GM12878 (cell line): Measurements from ENCODE around the gene GLI1. TPM values are rescaled to one million over a fixed set of nuclear protein-coding genes. Genes with fewer than 3 reads are reported as not detected.

Source experiments
- ATAC-seq: fragments of 200-7000 bp; cut with Tn5 transposase; 3 replicates; pipeline ENCODE4 v1.9.1; 2020; ENCODE audit warnings: mild to moderate bottlenecking, moderate library complexity
- BruUV-seq: library from RNA; stranded (reverse); fragments of 400-500 nt; replicated peaks from 2 replicates; lab custom pipeline; 2021; lab: Mats Ljungman, UMichigan
- CTCF ChIA-PET: fragments of 300-600 bp; sonication (Branson Sonifier 250); formaldehyde crosslinking; extraction: SDS; loops from one replicate; lab custom pipeline; 2021; ENCODE audit warnings: inconsistent platforms; lab: Yijun Ruan, JAX
- POLR2A ChIA-PET: fragments of 350-600 bp; formaldehyde crosslinking; extraction: SDS; loops from one replicate; lab custom pipeline; 2021; ENCODE audit warnings: inconsistent platforms; lab: Charles Lee
- RAD21 ChIA-PET: fragments of 300-600 bp; sonication (Branson Sonifier 250); formaldehyde crosslinking; loops from one replicate; lab custom pipeline; 2023; ENCODE audit warnings: antibody characterized with exemption; ENCODE audit not compliant: unreplicated experiment; lab: Charles Lee
- SMC1A ChIA-PET: fragments of 300-600 bp; sonication (Branson Sonifier 250); formaldehyde crosslinking; loops from one replicate; lab custom pipeline; 2023; ENCODE audit not compliant: unreplicated experiment, uncharacterized antibody; lab: Charles Lee
- DNase-seq: peaks from one replicate; pipeline ENCODE4 v3.0.0-alpha.2; 2011; ENCODE audit warnings: low read depth, low spot score
- FAIRE-seq: peaks from 3 replicates; lab custom pipeline; 2011; peaks lifted over from hg19 to GRCh38; lab: Jason Lieb, UNC
- H2AFZ ChIP-seq: 2 replicates; pipeline ENCODE4 v1.6.0; 2011; ENCODE audit warnings: low read depth, low read length, control low read depth; ENCODE audit not compliant: control insufficient read depth
- H3K27ac ChIP-seq: 2 replicates; pipeline ENCODE4 v1.5.1; 2011; ENCODE audit warnings: control low read depth; ENCODE audit not compliant: control insufficient read depth, insufficient read depth
- H3K27me3 ChIP-seq, 2 experiments: replicated peaks in 1 of 2; 2 replicates each; pipeline versions ENCODE4 v1.6.0 to v1.6.1; 2011; ENCODE audit warnings: low read length in 1 of 2; ENCODE audit not compliant: control insufficient read depth in 2 of 2, insufficient read depth in 2 of 2
- H3K36me3 ChIP-seq, 2 experiments: 2 replicates each; pipeline ENCODE4 v1.5.1; 2011; ENCODE audit warnings: low read length in 1 of 2; ENCODE audit not compliant: control insufficient read depth in 2 of 2, insufficient read depth in 2 of 2
- H3K4me1 ChIP-seq: 2 replicates; pipeline ENCODE4 v1.6.1; 2011; ENCODE audit warnings: mild to moderate bottlenecking, low read length, moderate library complexity, mixed read lengths; ENCODE audit not compliant: control insufficient read depth, insufficient read depth
- H3K4me2 ChIP-seq: 2 replicates; pipeline ENCODE4 v1.6.0; 2011; ENCODE audit warnings: control low read depth; ENCODE audit not compliant: control insufficient read depth, insufficient read depth
- H3K4me3 ChIP-seq: fragments of 200-600 bp; sonication (generic); 2 replicates; pipeline ENCODE4 v1.5.1; 2016
- H3K79me2 ChIP-seq: 2 replicates; pipeline ENCODE4 v1.6.0; 2011; ENCODE audit warnings: low read length; ENCODE audit not compliant: control insufficient read depth, insufficient read depth
- H3K9ac ChIP-seq: 2 replicates; pipeline ENCODE4 v1.8.0; 2011; ENCODE audit warnings: low read length, control low read depth, mixed read lengths; ENCODE audit not compliant: control insufficient read depth, insufficient read depth
- H3K9me3 ChIP-seq: replicated peaks from 3 replicates; pipeline ENCODE4 v1.5.1; 2011; ENCODE audit warnings: mild to moderate bottlenecking, low read length; ENCODE audit not compliant: control insufficient read depth, insufficient read depth
- H4K20me1 ChIP-seq: 2 replicates; pipeline ENCODE4 v1.6.0; 2011; ENCODE audit not compliant: control insufficient read depth, insufficient read depth
- BCL11A ChIP-seq: IDR thresholded peaks from 2 replicates; pipeline ENCODE4 v1.6.1; 2011; ENCODE audit warnings: low read depth, low read length
- ESRRA ChIP-seq: IDR thresholded peaks from 2 replicates; pipeline ENCODE4 v1.6.1; 2012; ENCODE audit warnings: mild to moderate bottlenecking, low read length, improper control_type of control experiment
- EZH2 ChIP-seq: IDR thresholded peaks from 2 replicates; pipeline ENCODE4 v1.6.1; 2012; ENCODE audit warnings: low read depth, mild to moderate bottlenecking, control low read depth, inconsistent platforms, low read length, borderline replicate concordance; ENCODE audit not compliant: control insufficient read depth
- HDAC6 ChIP-seq: fragments of 200-600 bp; sonication (generic); IDR thresholded peaks from one replicate; pipeline ENCODE4 v1.8.0; 2017; ENCODE audit warnings: antibody characterized with exemption; ENCODE audit not compliant: unreplicated experiment
- KLF5 ChIP-seq: fragments of 450-650 bp; IDR thresholded peaks from 2 replicates; pipeline ENCODE4 v1.6.1; 2014; ENCODE audit warnings: mild to moderate bottlenecking; ENCODE audit not compliant: partially characterized antibody
- MXI1 ChIP-seq: fragments of 150-350 bp; IDR thresholded peaks from 2 replicates; pipeline ENCODE4 v1.6.1; 2011; ENCODE audit warnings: low read depth, mild to moderate bottlenecking, inconsistent platforms, low read length, improper control_type of control experiment
- NR2F1 ChIP-seq: fragments of 450-650 bp; conservative IDR thresholded peaks from 2 replicates; pipeline ENCODE4 v1.6.1; 2017; ENCODE audit warnings: mild to moderate bottlenecking
- RAD51 ChIP-seq: fragments of 450-650 bp; IDR thresholded peaks from 2 replicates; pipeline ENCODE4 v1.6.1; 2016; ENCODE audit warnings: moderate library complexity, mild to moderate bottlenecking, inconsistent platforms
- RELA ChIP-seq: fragments of 450-650 bp; IDR thresholded peaks from 2 replicates; pipeline ENCODE4 v1.8.0; 2014; ENCODE audit warnings: borderline replicate concordance; ENCODE audit not compliant: partially characterized antibody
- RFX5 ChIP-seq: IDR thresholded peaks from 2 replicates; pipeline ENCODE4 v1.6.1; 2011; ENCODE audit warnings: low read depth, low read length, improper control_type of control experiment
- SIX5 ChIP-seq: IDR thresholded peaks from 2 replicates; pipeline ENCODE4 v1.6.1; 2011; ENCODE audit warnings: mild to moderate bottlenecking, low read depth, low read length, moderate library complexity; ENCODE audit not compliant: severe bottlenecking
- SP1 ChIP-seq: IDR thresholded peaks from one replicate; pipeline ENCODE4 v1.6.1; 2011; ENCODE audit warnings: low read depth, low read length
- SRF ChIP-seq, 2 experiments: IDR thresholded peaks; 2 replicates each; pipeline ENCODE4 v1.6.1; 2011; ENCODE audit warnings: low read depth in 2 of 2, low read length in 2 of 2, mild to moderate bottlenecking in 1 of 2, moderate library complexity in 1 of 2
- STAT1 ChIP-seq: fragments of 450-650 bp; conservative IDR thresholded peaks from 2 replicates; pipeline ENCODE4 v1.6.1; 2014; ENCODE audit warnings: antibody characterized with exemption, mild to moderate bottlenecking
- TCF12 ChIP-seq: IDR thresholded peaks from 2 replicates; pipeline ENCODE4 v1.6.1; 2011; ENCODE audit warnings: low read depth, mild to moderate bottlenecking, low read length
- ZSCAN29 ChIP-seq: fragments of 450-650 bp; IDR thresholded peaks from 2 replicates; pipeline ENCODE4 v1.6.1; 2017; ENCODE audit warnings: mild to moderate bottlenecking, moderate library complexity
- WGBS: methylation state at CpG from one replicate; pipeline ENCODE4 v1.1.6; 2016; ENCODE audit warnings: low lambda C conversion rate; ENCODE audit not compliant: insufficient replicate concordance, insufficient coverage; ENCODE audit errors: missing lambda C conversion rate; 5-methylcytosine and 5-hydroxymethylcytosine counted together
- in situ Hi-C: fragments of 300-500 bp; cut with MboI; formaldehyde crosslinking; loops from 9 replicates; pipeline ENCODE4 v1.14.3; 2018; ENCODE audit warnings: mixed read lengths
- intact Hi-C: fragments of 100-400 bp; cut with micrococcal nuclease; formaldehyde crosslinking; loops from one replicate; pipeline ENCODE4 v1.14.2; 2022; ENCODE audit not compliant: unreplicated experiment
- polyA plus RNA-seq, 11 experiments: library from polyadenylated mRNA; depleted of rRNA in 4 of 11; unstranded in 6 of 11; stranded (reverse) in 5 of 11; fragments of >200 nt; fragmentation: Nextera tagmentation in 4 of 11; fragmentation: Illumina TruSeq in 1 of 11; extraction: Ambion mirVana in 4 of 11; extraction: Trizol in 1 of 11; gene quantifications; 1 replicate in 1 of 11; 2 replicates in 10 of 11; pipeline versions ENCODE4 v1.2.1 to v1.2.3, GENCODE V29; 2011 to 2016; ENCODE audit warnings: inconsistent platforms in 2 of 11, missing spikeins in 2 of 11, low read depth in 1 of 11
- total RNA-seq, 4 experiments: library from RNA; depleted of rRNA in 3 of 4; stranded (reverse); fragments of >200 nt in 3 of 4; fragmentation: Illumina TruSeq in 1 of 4; extraction: Trizol in 1 of 4; gene quantifications; 2 replicates each; pipeline versions ENCODE4 v1.2.1 to v1.2.3, GENCODE V29; 2013 to 2021
- TF ChIP-seq, protein P1 (sequence below): fragments of 450-650 bp; IDR thresholded peaks from 2 replicates; pipeline ENCODE4 v1.6.1; 2017; ENCODE audit warnings: mild to moderate bottlenecking, moderate library complexity
- TF ChIP-seq, protein P2 (sequence below): fragments of 450-650 bp; conservative IDR thresholded peaks from 2 replicates; pipeline ENCODE4 v1.6.1; 2017; ENCODE audit warnings: mild to moderate bottlenecking, moderate library complexity

The GLI1 gene
- total and polyA plus RNA-seq, 10 of the 15 experiments (the other 5 are each of a cell fraction or from before 2014, with no cell fraction given) = 0.27 to 1.2 (median 0.49) TPM

DNA sequence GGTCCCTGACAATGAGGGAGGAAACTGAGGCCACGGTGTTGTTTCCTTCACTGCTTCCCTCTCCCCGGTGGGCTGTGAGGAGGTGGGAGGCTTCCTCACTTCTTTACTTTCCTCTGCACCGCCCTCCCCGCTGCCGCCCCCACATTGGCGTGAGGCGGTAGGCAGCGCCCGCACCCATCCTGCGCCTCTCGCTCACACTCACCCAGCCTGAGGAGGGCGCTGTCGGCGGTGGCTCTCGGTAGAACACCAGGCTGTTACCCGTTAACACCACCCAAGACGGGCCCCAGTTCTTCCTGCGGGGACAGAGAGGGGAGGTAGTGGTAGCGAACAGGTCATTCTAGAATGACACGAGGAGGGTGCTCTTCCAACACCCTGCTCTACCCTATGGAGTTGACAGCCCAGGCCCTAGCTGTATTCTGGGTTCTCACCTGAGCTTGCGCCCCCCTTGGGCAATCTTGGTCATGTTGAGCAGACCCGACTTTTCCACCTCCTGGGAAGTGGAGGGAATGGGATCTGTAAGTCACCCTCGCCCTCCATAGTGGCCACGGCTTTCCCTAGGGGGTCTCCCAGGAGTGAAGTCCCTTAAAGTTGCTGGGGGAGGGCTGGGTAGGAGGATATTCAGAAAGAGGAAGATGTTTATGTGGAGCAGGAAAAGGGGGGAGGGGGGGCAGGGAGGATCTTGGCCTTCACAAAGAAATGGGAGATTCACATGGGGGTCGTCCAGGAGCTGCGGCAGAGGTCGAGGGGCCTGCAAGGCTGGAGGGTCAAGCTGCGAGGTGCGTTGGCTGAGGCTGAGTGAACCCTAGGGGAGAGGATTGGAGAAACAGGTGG, 16.8 kb downstream of the GLI1 start:
- H4K20me1 ChIP-seq = no peaks in the 10 kb centered on the region
- peak overlapping the region; percentile 99 for H3K4me2 ChIP-seq
- RAD21 ChIA-PET = interaction anchor here (0.6 to 2.0 kb wide), 10 partner anchors 11 to 1659 kb away, joined by 3 to 15 read pairs (median 4); partner anchors contain the start of genes DDIT3, GLI1, INHBE and MARS1
- peaks cover 1 to 25% of the 10 kb centered on the region in 2 experiments for H3K36me3 ChIP-seq
- peaks cover 44% of the 10 kb centered on the region for H3K79me2 ChIP-seq
- H3K4me3 ChIP-seq = peak overlapping the region; percentile 92
- BruUV-seq = no TSS peak
- under 1% methylated on average over 29 of the region's 29 CpGs for WGBS
- peak overlapping the region; percentile 80 for H2AFZ ChIP-seq
- peak; percentile 62 for ATAC-seq
- DNase-seq = no peak
- no peaks in the 10 kb centered on the region for H3K27me3 ChIP-seq
- SMC1A ChIA-PET = interaction anchor here (0.6 to 2.2 kb wide), 9 partner anchors 10 to 158 kb away, joined by 3 to 18 read pairs (median 8); partner anchors contain the start of genes DCTN2, DDIT3 and GLI1
- FAIRE-seq = no peak
- H3K4me1 ChIP-seq = peaks cover 34% of the 10 kb centered on the region
- no peaks in the 10 kb centered on the region for H3K9me3 ChIP-seq
- in situ Hi-C loops (no loop called here), intact Hi-C loops (loop anchor here (5.0 to 10.0 kb wide), 2 partner anchors 46 to 278 kb away; partner anchors contain the start of genes CDK4, DDIT3, MARCHF9 and MBD6)
- POLR2A ChIA-PET = interaction anchor here (0.6 to 2.5 kb wide), 10 partner anchors 9 to 247 kb away, joined by 3 to 16 read pairs (median 8); partner anchors contain the start of genes DCTN2, DDIT3, INHBE and SHMT2
- H3K9ac ChIP-seq = peak overlapping the region; percentile 74
- CTCF ChIA-PET = interaction anchor here (0.6 to 8.1 kb wide), 16 partner anchors 10 to 840 kb away, joined by 3 to 114 read pairs (median 4); partner anchors contain the start of genes DDIT3, GLI1 and INHBE
- peak overlapping the region; percentile 85 for H3K27ac ChIP-seq
- no peak for TF ChIP-seq RAD51
- no peak for TF ChIP-seq ZSCAN29
- TF ChIP-seq, protein P1, sequence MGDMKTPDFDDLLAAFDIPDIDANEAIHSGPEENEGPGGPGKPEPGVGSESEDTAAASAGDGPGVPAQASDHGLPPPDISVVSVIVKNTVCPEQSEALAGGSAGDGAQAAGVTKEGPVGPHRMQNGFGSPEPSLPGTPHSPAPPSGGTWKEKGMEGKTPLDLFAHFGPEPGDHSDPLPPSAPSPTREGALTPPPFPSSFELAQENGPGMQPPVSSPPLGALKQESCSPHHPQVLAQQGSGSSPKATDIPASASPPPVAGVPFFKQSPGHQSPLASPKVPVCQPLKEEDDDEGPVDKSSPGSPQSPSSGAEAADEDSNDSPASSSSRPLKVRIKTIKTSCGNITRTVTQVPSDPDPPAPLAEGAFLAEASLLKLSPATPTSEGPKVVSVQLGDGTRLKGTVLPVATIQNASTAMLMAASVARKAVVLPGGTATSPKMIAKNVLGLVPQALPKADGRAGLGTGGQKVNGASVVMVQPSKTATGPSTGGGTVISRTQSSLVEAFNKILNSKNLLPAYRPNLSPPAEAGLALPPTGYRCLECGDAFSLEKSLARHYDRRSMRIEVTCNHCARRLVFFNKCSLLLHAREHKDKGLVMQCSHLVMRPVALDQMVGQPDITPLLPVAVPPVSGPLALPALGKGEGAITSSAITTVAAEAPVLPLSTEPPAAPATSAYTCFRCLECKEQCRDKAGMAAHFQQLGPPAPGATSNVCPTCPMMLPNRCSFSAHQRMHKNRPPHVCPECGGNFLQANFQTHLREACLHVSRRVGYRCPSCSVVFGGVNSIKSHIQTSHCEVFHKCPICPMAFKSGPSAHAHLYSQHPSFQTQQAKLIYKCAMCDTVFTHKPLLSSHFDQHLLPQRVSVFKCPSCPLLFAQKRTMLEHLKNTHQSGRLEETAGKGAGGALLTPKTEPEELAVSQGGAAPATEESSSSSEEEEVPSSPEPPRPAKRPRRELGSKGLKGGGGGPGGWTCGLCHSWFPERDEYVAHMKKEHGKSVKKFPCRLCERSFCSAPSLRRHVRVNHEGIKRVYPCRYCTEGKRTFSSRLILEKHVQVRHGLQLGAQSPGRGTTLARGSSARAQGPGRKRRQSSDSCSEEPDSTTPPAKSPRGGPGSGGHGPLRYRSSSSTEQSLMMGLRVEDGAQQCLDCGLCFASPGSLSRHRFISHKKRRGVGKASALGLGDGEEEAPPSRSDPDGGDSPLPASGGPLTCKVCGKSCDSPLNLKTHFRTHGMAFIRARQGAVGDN = no peak
- TF ChIP-seq SP1 = no peak
- no peak for TF ChIP-seq KLF5
- no peak for TF ChIP-seq RFX5
- 0 out of 2 replicates have a peak, but pooled peaks have one; percentile 29 for TF ChIP-seq MXI1
- no peak for TF ChIP-seq SRF (IDR thresholded peaks at IDR 0.05; ENCODE audit: low read depth in 2 of 2, low read length in 2 of 2)
- TF ChIP-seq, protein P2, sequence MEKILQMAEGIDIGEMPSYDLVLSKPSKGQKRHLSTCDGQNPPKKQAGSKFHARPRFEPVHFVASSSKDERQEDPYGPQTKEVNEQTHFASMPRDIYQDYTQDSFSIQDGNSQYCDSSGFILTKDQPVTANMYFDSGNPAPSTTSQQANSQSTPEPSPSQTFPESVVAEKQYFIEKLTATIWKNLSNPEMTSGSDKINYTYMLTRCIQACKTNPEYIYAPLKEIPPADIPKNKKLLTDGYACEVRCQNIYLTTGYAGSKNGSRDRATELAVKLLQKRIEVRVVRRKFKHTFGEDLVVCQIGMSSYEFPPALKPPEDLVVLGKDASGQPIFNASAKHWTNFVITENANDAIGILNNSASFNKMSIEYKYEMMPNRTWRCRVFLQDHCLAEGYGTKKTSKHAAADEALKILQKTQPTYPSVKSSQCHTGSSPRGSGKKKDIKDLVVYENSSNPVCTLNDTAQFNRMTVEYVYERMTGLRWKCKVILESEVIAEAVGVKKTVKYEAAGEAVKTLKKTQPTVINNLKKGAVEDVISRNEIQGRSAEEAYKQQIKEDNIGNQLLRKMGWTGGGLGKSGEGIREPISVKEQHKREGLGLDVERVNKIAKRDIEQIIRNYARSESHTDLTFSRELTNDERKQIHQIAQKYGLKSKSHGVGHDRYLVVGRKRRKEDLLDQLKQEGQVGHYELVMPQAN = peak; percentile 7; the same call in 1 of the 2 replicates
- TF ChIP-seq STAT1 = no peak
- TF ChIP-seq RELA = no peak
- no peak for TF ChIP-seq HDAC6
- TF ChIP-seq BCL11A = 0 out of 2 replicates have a peak, but pooled peaks have one; percentile 2
- no peak for TF ChIP-seq TCF12
- TF ChIP-seq EZH2 = no peak
- peak; percentile 41; the same call in 1 of the 2 replicates for TF ChIP-seq NR2F1
- no peak for TF ChIP-seq ESRRA
- TF ChIP-seq SIX5 = no peak
